HG03521 (cell line): Measurements from ENCODE around the gene RAVER1.
"Not testable (repeated sequence)": the region's sequence is repeated elsewhere in the genome, so short reads cannot be mapped to it uniquely, and the experiment has no call there.

Experiments
- ATAC-seq: cut with Tn5 transposase; IDR thresholded peaks from one replicate; pipeline ENCODE4 v1.9.1; 2021; ENCODE audit warnings: mild to moderate bottlenecking, moderate library complexity; ENCODE audit not compliant: unreplicated experiment

Gene RAVER1

DNA sequence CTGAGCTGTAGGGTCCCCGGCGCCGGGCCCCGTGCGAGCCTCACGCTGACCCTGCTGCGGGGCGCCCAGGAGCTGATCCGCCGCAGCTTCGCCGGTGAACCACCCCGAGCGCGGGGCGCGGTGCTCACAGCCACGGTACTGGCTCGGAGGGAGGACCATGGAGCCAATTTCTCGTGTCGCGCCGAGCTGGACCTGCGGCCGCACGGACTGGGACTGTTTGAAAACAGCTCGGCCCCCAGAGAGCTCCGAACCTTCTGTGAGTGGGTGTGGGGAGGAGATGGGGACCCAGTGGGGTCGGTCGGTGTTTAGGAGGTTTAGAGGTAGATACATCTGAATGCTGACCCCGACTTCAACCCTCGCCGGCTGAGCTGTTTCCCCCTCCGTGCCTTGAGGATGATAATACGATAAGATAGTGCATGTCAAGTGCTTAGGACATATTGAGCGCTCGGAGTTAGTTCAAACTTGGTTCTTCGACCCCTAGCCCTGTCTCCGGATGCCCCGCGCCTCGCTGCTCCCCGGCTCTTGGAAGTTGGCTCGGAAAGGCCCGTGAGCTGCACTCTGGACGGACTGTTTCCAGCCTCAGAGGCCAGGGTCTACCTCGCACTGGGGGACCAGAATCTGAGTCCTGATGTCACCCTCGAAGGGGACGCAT, 41.6 kb downstream of the RAVER1 start:
- ATAC-seq: no peak

DNA sequence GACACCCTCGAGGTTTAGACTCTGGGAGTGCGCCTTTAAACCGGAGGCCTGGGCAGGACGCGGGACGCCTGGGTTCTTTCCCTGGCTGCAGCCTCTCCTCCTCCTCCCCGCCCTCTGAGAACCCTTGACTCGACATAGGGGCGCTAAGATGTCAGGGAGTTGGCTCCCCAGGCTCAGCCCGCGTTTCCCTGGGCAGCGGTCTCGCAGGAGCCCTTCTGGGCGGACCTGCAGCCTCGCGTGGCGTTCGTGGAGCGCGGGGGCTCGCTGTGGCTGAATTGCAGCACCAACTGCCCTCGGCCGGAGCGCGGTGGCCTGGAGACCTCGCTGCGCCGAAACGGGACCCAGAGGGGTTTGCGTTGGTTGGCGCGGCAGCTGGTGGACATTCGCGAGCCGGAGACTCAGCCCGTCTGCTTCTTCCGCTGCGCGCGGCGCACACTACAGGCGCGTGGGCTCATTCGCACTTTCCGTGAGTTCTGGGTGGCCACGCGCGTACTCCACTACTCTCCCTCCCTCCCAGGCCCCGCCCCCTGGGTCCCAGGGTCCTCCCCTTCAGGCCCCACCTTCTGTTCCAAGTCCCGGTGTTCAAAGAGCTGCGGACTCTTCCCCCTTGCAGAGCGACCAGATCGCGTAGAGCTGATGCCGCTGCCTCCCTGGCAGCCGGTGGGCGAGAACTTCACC, 42.3 kb downstream of the RAVER1 start:
- ATAC-seq: no peak

GRCh38 chr19:10290357-10290875, 42.9 kb downstream of the RAVER1 start:
- no peak for ATAC-seq

DNA sequence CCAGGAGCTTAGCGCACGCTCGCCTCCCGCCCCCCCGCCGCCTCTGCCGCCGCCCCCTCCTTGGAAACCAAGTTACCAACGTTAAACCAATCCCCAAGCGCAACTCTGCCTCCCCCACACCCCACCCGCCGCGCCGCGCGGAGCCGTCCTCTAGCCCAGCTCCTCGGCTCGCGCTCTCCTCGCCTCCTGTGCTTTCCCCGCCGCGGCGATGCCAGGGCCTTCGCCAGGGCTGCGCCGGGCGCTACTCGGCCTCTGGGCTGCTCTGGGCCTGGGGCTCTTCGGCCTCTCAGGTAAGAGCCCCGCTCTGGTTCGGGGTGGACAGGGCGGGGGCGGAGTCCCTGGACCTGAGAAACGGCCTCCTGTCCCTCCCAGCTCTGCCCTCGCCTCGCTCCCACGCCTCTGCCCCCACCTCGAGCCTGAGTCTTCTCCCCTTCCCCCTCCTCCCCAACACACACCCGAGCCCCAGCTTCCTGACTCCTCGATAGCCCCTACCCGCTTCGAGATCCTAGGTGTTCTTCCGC, 43.4 kb downstream of the RAVER1 start, which contains the start of gene ICAM5:
Gene ICAM5 (plus strand): TSS at position 117 of the 521 bp plus-strand sequence. CDS start 92 bp downstream, at position 209.
- ATAC-seq: no peak

DNA sequence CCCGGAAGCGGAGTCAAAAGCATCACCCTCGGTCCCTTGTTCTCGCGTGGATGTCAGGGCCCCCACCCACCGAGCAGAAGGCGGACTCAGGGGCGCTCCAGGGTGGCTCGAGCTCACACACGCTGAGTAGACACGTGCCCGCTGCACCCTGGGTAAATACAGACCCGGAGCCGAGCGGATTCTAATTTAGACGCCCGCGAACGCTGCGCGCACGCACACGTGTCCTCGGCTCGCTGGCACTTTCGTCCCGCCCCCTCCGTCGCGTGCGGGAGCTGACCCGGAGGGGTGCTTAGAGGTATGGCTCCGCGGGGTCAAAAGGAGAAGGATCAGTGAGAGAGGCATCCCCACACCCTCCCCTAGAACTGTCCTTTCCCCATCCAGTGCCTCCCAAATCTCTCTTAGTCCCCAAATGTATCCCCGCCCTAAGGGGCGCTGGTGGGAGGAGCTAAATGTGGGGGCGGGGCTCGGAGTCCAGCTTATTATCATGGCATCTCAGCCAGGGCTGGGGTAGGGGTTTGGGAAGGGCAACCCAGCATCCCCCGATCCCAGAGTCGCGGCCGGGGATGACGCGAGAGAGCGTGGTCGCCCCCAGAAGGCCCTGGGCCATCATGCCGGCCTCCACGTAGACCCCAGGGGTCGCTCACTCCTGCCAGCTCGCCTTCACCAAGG, 44.0 kb downstream of the RAVER1 start:
- ATAC-seq: no peak

GRCh38 chr19:10288662-10289166, 44.6 kb downstream of the RAVER1 start:
- no peak for ATAC-seq

GRCh38 chr19:10286803-10287737, 46.3 kb downstream of the RAVER1 start, which contains the start of gene ICAM4:
ICAM4 (plus strand) TSS chr19:10286955; CDS start chr19:10287013, 58 bp downstream.
- no peak for ATAC-seq

- ATAC-seq: no peak
These were observed 47.9 kb downstream of the RAVER1 start for GRCh38 chr19:10285393-10285792.

DNA sequence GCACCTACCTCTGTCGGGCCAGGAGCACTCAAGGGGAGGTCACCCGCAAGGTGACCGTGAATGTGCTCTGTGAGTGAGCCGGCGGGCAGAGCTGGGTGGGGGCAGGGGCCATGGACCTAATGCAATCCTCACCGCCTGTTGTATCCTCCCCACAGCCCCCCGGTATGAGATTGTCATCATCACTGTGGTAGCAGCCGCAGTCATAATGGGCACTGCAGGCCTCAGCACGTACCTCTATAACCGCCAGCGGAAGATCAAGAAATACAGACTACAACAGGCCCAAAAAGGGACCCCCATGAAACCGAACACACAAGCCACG, 48.4 kb downstream of the RAVER1 start:
- no peak for ATAC-seq

DNA sequence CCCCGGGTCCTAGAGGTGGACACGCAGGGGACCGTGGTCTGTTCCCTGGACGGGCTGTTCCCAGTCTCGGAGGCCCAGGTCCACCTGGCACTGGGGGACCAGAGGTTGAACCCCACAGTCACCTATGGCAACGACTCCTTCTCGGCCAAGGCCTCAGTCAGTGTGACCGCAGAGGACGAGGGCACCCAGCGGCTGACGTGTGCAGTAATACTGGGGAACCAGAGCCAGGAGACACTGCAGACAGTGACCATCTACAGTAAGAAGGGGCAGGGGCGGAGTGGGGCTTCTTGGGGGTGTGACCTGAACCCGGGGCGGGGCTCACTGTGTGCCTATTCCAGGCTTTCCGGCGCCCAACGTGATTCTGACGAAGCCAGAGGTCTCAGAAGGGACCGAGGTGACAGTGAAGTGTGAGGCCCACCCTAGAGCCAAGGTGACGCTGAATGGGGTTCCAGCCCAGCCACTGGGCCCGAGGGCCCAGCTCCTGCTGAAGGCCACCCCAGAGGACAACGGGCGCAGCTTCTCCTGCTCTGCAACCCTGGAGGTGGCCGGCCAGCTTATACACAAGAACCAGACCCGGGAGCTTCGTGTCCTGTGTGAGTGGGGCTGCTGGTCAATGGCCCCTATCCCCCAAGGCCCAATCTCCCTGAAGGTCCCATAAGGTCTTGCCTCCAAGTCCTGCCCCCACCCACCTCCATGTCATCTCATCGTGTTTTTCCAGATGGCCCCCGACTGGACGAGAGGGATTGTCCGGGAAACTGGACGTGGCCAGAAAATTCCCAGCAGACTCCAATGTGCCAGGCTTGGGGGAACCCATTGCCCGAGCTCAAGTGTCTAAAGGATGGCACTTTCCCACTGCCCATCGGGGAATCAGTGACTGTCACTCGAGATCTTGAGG, 49.0 kb downstream of the RAVER1 start:
- ATAC-seq: no peak

DNA sequence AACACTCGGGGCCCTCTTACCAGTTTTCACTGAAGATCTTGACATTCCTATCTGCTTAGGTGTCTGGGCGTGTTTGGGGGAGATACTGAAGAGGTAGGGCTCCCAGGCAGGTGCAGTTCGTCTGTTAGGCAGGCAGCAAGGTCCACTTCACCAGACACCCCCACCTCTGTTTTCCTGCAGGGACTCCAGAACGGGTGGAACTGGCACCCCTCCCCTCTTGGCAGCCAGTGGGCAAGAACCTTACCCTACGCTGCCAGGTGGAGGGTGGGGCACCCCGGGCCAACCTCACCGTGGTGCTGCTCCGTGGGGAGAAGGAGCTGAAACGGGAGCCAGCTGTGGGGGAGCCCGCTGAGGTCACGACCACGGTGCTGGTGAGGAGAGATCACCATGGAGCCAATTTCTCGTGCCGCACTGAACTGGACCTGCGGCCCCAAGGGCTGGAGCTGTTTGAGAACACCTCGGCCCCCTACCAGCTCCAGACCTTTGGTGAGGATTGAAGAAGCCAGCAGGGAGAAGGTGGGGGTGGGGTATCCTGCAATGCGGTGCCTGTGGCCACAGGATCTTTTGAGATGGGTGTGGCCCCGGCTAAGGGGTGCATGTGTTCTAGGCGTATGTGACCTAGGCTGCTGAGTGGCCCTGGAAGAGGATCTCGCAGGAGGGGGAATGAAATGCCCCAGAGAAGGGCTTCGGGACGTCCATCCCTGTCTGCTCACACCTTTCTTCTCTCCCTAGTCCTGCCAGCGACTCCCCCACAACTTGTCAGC, 49.8 kb downstream of the RAVER1 start:
- ATAC-seq: no peak

- not testable (repeated sequence) for ATAC-seq
These were observed 51.3 kb downstream of the RAVER1 start for GRCh38 chr19:10282043-10282442.

DNA sequence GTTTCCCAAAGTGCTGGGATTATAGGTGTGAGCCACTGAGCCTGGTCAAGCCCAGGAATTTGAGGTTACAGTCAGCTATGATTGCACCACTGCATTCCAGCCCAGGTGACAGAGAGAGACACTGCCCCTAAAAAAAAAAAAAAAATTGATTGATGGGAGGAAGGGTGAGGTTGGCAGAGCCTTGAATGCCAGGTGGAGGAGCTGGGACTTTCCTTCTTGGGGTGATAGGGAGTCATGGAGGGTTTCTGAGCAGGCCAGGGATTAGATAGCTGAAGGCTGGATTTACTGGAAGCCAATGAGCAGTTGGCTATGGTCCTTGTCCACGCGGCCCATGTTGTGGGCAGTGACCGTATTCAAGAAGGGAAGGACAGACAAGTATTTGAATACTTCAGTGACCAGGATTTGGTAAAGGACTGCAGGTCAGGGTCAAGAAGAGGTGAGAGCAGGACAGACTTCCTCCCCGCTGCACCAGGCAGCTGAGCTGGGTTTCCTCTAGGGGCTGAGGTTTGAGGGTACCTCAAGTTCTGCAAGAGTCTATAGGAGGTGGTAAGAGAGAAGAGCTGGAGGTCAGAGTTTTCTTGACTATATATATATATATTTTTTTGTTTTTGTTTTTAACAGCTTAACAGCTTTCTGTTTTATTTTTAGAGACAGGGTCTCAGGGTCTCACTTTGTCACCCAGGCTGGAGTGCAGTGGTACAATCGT, 53.4 kb downstream of the RAVER1 start:
- ATAC-seq: no peak

GRCh38 chr19:10278935-10279334, 54.4 kb downstream of the RAVER1 start:
- no peak for ATAC-seq

DNA sequence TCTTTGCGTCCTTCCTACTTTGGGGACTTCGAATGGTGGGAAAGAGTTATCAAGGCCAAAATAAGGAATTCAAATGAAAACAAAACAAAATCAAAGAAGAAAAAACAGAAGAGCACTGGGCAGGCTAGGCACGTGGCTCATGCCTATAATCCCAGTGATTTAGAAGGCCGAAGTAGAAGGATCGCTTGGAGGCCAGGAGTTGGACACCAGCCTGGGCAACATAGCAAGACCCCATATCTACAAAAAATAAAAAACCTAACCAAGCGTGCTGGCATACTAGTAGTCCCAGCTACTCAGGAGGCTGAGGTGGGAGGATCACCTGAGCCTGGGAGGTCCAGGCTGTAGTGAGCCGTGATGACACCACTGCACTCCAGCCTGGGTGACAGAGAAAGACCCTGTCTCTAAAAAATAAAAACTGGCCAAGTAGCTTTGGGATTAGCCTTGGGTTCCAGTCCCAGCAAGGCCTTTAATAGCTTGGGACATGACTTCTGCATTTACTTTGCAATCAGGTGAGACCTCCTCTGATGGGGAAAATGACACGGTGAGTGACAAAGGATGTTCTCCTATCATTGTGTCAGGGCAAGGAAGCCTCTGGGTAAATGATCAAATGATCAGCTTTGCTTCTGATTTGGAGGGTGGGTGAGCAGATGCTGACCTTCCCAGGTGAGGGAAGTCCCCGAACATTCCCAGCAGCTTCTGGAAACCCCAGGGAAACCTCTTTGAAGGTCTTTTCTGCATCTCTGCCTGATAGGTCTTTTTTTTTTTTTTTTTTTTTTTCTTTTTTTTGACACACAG, 55.3 kb downstream of the RAVER1 start:
- no peak for ATAC-seq

DNA sequence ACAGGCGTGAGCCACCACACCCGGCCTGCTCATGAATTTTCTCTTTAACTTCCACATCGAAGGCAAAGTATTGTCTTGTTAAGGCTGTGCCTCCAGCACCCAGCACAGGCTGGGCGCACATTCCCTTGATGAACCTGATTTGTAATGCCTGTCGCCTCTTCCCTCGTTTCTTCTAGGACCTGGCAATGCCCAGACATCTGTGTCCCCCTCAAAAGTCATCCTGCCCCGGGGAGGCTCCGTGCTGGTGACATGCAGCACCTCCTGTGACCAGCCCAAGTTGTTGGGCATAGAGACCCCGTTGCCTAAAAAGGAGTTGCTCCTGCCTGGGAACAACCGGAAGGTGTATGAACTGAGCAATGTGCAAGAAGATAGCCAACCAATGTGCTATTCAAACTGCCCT, 58.7 kb downstream of the RAVER1 start:
- no peak for ATAC-seq

DNA sequence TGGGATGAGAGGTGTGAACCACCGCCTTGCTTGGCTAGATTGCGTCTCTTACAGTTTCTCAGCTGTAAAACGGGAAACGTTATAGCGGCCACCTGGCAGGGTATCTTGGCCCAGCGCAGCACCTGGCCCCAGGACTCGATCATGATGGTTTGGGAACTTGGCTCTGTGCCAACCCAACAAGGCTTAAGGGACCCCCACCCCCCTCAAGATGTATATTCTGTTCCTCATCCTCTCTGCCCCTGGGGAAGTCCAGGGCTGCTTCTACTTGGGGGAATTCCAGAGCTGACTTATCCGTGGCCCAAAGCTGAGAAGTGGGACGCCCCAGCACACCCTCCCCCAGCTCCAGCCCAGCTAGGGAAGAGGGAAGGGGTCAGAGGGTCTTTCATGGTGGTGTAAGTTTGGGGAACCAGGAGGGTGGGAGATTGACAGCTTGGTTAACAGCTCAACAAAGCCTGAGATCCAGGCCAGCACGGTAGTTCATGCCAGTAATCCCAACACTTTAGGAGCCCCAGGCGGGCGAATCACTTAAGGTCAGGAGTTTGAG, 61.7 kb downstream of the RAVER1 start:
- ATAC-seq: no peak
